D721Med (cell line): ENCODE measurements around the gene IDH3G.

Source experiments
- DNase-seq: peaks from one replicate; pipeline ENCODE4 v3.0.0; 2011; ENCODE audit warnings: low spot score; ENCODE audit not compliant: insufficient read length
- FAIRE-seq: peaks from 2 replicates; lab custom pipeline; 2011; peaks lifted over from hg19 to GRCh38; lab: Jason Lieb, UNC
- CTCF ChIP-seq: IDR thresholded peaks from 2 replicates; pipeline ENCODE4 v1.5.1; 2012; ENCODE audit warnings: mild to moderate bottlenecking, control low read depth; ENCODE audit not compliant: insufficient read depth; ENCODE audit errors: missing control alignments

The IDH3G gene

GRCh38 chrX:153805436-153805835 lies 11.3 kb upstream of the IDH3G start:
- DNase-seq (no peak), FAIRE-seq (no peak)
- no peak for TF ChIP-seq CTCF

- TF ChIP-seq CTCF = no peak
- DNase-seq (no peak), FAIRE-seq (no peak)
Observed at GRCh38 chrX:153804621-153805020, 10.4 kb upstream of the IDH3G start.

GRCh38 chrX:153804100-153804595 lies 10.0 kb upstream of the IDH3G start:
- TF ChIP-seq CTCF = no peak
- no peak for DNase-seq
- no peak for FAIRE-seq

GRCh38 chrX:153803211-153804099 lies 9.3 kb upstream of the IDH3G start:
- DNase-seq = no peak
- TF ChIP-seq CTCF = no peak
- no peak for FAIRE-seq

- FAIRE-seq (no peak), DNase-seq (no peak)
- TF ChIP-seq CTCF = no peak
Observed at GRCh38 chrX:153802513-153803045, 8.4 kb upstream of the IDH3G start.

- no peak for TF ChIP-seq CTCF
- DNase-seq = no peak
- FAIRE-seq = no peak
Observed at GRCh38 chrX:153801669-153802068, 7.5 kb upstream of the IDH3G start.

GRCh38 chrX:153800746-153801145 lies 6.6 kb upstream of the IDH3G start:
- no peak for DNase-seq
- TF ChIP-seq CTCF = no peak
- FAIRE-seq = no peak
